Head of caudate nucleus (tissue), 42 donors: ENCODE measurements around the gene CIBAR2.
"Not testable (repeated sequence)": the region's sequence is repeated elsewhere in the genome, so short reads cannot be mapped to it uniquely, and the experiment has no call there.

Experiments used
- DNase-seq, 42 donors: peaks; one replicate each; pipeline versions ENCODE4 v3.0.0 to v3.0.0-alpha.2; 2020 to 2021; ENCODE audit warnings: mixed read lengths in 7 of 42
- intact Hi-C: fragments of 100-400 bp; cut with DNase I; formaldehyde crosslinking; loops from one replicate; pipeline ENCODE4 v1.15.0; 2022

Gene CIBAR2

DNA sequence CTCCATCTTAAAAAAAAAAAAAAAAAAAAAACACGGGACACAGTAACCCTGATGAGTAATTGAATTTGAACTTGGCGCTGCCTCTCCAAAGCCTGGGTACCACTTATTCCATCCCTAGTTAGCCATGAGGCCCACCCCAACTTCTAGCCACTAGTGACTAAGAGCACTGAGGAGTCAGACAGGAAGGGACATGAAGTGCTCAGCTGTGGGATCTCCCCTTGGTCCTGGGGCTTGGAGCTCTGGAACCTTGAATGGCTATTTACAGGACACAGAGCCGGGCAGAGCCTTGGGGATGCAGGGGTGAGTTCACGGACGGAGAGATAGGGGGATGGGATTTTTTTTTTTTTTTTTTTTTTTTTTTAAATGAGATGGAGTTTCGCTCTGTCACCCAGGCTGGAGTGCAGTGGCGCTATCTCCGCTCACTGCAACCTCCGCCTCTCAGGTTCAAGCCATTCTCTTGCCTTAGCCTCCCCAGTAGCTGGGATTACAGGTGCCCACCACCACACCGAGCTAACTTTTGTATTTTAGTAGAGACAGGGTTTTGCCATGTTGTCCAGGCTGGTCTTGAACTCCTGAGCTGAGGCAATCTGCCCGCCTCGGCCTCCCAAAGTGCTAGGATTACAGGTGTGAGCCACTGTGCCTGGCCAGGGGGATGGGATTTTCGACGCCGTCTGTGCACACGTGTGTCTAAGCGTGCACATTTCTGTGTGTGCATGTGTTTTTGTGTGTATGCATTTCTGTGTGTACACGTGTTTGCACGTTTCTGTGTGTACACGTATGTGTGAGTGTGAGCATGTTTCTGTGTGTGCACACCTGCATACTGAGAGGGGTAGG, 20.4 kb upstream of the CIBAR2 start:
- DNase-seq: no peak
- intact Hi-C loops: no loop called here

- intact Hi-C loops: no loop called here
- no peak for DNase-seq
Observed at GRCh38 chr16:85130705-85131028, 18.4 kb upstream of the CIBAR2 start.

GRCh38 chr16:85129876-85130704, 17.8 kb upstream of the CIBAR2 start:
- peak in 4 of 42 donors; percentile 21 to 54 (median 44) for DNase-seq
- intact Hi-C loops: no loop called here

GRCh38 chr16:85128079-85128837, 16.0 kb upstream of the CIBAR2 start:
- DNase-seq: no peak
- intact Hi-C loops: no loop called here

GRCh38 chr16:85127379-85127723, 15.1 kb upstream of the CIBAR2 start:
- intact Hi-C loops: no loop called here
- no peak for DNase-seq

DNA sequence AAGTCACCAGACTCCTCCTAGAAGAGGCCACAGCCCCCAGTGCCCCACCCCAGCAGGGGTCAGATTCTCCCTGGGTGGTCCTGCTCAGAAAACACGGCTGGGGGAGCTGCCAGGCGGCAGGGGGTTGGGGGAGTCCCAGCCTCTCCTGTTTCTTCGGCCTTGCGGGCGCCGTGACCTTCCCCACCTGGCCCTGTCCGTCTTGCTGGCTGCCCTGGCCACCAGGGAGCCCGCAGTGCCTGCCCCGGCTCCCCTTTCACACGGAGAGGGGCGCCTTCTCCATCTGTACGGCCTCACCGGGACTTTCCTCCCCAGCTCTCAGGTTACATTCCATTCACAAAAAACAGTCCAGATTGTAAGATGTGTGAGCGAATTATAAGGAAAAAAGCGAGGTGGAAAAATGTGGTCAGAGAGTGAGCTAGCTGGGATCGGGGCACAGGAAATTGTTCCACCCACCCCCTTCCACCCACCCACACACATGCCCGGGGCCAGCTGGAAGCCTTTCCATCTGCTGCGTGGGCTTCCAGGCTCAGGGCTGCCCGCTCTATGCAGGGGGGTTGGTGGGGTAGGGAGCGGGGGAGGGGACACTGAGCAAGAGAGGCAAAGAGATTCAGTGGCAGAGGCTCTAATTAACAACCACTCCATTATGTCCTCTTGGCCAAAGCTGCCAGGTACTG, 14.6 kb upstream of the CIBAR2 start:
- intact Hi-C loops: no loop called here
- DNase-seq: peak in 9 of 42 donors; percentile 24 to 63 (median 36)

DNA sequence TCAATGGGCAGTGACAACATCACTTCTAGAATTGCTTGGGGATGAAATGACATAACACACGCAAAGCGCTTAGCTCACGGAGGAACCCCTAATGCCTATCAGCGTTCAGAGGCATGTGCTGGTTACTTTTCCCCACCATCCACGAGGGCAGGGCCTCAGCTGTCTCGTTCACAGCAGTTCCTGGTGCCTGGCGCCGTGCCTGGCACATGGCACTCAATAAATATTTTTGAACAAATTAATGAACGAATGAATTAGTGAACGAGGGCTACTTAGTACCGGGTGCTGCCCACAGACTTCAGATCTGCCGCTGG, 14.1 kb upstream of the CIBAR2 start:
- intact Hi-C loops: no loop called here
- no peak for DNase-seq

DNA sequence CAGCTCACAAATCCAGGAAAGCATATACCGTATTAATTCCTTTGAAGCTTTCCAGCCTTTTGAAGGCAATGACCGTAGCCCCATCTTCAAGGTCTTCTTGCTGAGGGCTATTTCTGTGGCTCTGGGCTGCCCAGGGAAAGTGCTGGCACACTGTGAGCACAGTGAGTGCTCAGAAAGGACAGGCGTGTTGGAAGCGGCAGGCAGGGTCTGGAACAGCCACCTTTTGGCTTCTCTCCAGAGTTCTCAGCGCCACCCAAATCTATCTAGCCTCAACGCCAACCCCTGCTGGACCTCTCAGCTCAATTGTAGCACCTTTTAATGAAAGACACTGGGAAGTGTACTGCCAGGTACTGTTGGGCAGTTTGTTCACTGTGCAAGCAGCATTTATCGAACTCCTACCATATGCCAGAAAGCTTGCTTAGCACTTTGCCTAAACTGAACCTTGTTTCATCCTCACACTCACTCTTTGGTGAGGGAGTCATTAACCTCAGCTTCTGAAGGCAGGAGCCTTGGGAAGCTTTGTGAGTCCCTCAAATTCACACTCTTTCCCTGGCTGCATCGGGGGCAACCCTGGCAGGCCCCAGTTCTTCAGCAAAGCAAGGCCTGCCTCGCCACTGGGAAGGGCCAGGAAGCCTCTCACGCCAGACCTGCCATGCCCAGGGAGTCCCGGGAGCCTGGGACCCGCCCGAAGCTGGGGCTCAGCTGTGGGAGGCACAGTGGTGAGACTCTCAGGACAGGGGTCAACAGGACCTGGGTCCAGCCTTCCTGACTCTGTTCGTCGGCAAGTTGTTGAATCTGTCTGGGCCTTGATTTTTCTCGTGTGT, 13.5 kb upstream of the CIBAR2 start:
- intact Hi-C loops: no loop called here
- DNase-seq: peak in 3 of 42 donors; percentile 10 to 49 (median 16)

DNA sequence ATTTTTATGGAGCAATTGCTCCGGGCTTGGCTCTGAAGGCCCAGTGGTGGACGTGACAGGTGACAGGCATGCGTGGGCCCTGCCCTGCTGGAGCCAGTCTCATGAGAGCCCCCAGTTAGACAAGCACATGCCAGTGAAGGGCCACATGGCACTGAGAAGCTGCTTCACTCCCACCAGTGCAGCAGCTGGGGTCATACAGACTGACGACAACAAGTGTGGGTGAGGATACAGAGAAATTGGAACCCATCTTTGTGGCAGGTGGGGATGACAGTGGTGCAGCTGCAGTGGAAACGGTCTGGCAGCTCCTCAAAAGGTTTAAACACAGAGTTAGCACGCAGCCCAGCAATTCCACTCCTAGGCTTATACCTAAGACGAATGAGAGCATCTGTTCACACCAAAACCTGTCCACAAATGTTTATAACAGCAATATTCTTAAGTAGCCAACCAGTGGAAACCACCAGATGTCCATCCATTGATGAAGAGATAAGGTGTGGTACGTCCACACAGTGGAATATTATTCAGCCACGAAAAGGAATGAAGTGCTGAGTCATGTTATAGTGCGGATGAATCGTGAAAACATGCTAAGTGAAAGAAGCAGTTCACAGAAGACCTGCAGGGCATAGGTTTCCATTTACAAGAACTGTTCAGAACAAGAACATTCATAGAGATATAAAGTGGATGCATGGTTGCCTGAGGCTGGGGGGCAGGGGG, 12.5 kb upstream of the CIBAR2 start:
- no peak for DNase-seq
- intact Hi-C loops: no loop called here

GRCh38 chr16:85123891-85124635, 11.8 kb upstream of the CIBAR2 start:
- DNase-seq: peak in 29 of 42 donors; percentile 19 to 84 (median 49)
- intact Hi-C loops: no loop called here

DNA sequence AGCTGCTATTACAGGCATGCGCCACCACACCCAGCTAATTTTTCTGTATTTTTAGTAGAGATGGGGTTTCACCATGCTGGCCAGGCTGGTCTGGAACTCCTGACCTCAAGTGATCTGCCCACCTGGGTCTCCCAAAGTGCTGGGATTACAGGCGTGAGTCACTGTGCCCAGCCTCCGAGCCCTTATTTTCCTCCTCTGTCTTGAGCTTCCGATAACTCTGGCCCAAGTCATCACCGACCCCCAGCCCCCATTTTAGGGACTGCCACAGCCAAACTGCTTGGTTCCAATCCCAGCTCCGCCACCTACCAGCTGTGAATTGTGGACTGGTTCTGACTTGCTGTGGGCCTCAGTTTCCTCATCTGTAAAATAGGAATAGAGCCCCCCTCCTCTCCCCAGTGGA, 11.2 kb upstream of the CIBAR2 start:
- intact Hi-C loops, DNase-seq: not testable (repeated sequence)

DNA sequence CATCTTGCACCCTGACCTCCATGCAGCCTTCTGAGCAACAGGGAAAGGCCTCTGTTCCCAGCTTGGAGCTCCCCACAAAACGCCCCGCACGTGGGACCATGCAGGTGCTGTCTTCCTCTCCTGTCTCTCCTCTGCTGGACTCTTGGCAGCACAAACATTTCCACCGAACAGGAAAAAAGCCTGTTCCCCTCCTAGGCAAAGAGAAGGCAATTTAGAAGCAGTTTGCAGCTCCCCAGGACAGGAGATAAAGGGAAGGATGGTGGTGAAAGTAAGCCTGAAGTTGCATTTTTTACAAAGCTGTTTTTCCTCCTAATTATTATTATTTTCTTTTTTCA, 7.7 kb upstream of the CIBAR2 start:
- intact Hi-C loops: no loop called here
- no peak for DNase-seq

DNA sequence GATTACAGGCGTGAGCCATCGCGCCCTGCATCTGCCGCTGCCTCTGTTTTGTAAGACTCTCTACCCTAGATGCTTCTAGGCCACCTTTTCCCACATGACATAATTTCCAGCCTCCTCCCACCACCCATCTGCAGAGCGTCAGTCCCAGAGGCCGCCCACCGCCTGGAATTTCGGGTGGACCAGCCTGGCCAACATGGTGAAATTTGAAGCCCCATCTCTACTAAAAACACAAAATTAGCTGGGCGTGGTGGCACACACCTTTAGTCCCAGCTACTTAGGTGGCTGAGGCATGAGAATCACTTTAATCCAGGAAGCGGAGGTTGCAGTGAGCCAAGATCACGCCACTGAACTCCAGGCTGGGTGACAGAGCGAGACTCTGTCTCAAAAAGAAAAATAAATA, 5.1 kb upstream of the CIBAR2 start:
- DNase-seq: no peak
- intact Hi-C loops: loop anchor here (10.0 kb wide), 1 partner anchor 127 kb away; no protein-coding TSS in a partner anchor

DNA sequence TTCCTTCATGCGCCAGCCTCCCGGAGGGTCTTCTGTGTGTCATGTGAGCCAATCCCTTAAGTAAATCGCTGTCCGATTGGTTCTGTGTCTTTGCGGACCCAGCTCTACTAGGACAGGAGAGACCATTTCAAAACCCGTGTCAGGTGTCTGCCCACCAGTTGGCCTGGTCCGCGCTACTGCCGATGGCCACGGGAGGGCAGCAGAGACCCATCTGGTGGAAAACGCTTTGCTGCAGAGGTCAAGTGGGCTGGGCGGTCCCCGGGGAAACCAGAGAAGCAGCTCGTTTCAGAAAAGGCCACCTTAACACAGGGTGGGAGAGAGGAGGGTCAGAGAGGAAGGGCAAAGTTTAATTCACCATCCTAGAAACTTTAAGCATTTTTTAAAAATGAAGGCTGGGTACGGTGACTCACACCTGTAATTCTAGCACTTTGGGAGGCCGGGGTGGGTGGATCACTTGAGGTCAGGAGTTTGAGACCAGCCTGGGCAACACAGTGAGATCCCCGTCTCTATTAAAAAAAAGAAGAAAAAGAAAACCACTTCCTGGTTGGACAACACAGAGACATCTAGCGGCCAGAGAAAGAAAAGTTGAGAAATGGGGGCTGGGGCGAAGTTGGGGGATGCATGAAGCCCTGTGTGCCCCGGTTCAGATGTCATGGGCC, 2.8 kb upstream of the CIBAR2 start:
- intact Hi-C loops: loop anchor here (10.0 kb wide), 1 partner anchor 130 kb away; no protein-coding TSS in a partner anchor
- peak; percentile 71 to 94 (median 87) for DNase-seq

- no peak for DNase-seq
- intact Hi-C loops: loop anchor here (10.0 kb wide), 1 partner anchor 131 kb away; no protein-coding TSS in a partner anchor
Observed at GRCh38 chr16:85113913-85114312, 1.6 kb upstream of the CIBAR2 start.

DNA sequence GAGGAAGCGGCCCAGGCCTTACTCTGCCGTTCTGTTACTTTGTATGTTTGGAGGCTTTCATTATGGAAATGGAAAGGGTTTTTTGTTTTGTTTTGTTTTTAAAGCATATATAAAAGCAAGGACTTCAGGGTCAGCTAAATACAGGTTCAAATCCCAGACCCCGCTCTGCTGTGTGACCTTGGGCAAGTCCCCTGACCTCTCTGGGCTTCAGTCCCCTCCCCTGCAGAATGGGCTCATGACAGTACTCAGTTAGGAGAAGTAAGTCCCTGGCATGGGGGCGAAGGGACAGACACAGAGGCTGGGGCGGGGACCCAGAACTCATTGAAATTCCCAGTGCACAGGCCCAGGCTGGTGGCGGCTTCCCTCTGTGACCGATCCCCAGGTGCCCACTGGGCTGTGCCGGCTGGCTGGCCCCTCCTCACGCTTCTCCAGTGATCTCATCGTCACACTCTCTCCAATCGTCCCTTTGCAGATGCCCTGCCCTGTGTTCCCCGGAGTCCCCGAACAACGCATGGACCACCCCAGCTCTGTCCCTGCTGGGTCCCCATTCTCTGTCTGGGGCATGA, 979 bp upstream of the CIBAR2 start:
- no peak for DNase-seq
- intact Hi-C loops: loop anchor here (10.0 kb wide), 1 partner anchor 132 kb away; no protein-coding TSS in a partner anchor
